Measurements from ENCODE around the gene PPP2R5C. TPM values are rescaled to one million over a fixed set of nuclear protein-coding genes. Genes with fewer than 3 reads are reported as not detected.

The PPP2R5C gene
- total RNA-seq, 1 donor from 2014 or later = 87.2 TPM

DNA sequence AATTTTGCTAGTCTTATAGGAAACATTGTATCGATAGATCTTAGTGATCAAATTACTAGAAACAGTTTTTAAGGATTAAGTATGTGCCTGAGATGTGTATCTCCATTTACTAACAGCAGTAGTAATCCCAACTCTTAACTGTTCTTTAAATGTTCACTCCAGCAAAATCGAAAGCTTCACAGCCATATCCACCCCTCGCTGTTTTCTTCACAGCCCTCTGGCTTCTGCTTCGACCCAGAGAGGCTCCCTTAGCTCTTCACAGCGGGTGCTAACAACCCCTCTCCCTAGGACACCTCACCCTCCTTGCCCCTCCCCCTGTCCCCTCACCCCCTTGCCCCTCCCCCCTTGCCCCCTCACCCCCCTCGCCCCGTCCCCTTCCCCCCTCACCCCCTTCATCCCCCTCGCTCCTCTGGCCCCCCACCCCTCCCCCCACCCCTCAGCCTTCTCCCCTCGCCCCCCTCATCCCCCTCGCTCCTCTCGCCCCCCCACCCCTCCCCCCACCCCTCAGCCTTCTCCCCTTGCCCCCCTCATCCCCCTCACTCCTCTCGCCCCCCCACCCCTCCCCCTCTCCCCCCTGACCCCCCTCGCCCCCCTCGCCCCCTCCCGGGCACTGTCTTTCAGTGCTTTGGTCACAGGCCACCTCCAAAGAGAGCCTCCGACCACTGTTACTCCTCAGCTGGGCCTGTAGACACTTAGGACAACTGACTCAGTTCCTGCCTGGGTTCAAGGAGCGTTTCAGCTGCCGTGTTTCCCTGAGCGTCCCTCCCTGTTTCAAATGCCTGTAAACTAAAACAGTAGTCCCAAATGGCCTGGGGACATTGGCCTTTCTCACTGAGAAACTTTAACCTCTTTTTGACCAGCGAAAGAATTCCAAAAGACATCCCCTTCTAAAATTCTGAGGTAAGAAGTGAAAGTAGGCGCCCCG lies 156.8 kb downstream of the PPP2R5C start:
- DNase-seq = no peak

DNA sequence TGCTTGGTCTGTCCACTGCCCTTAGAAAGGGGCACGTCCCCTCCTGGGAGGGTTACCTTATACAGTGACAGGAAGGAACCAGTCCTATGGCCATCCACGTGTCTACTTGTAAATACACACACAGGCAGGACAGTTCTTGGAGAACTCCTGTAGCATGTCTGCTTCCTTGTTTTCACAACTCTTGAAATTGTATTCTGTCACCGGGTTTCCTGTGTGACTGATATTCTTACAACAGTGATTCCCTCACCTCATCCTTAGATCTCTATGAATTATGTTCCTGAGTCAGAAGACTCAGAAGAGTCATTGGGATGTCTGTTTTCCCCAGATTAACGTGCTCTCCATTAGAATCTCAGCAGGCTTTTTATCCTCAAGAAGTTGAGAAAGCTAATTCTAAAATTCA lies 158.8 kb downstream of the PPP2R5C start:
- DNase-seq = no peak

DNA sequence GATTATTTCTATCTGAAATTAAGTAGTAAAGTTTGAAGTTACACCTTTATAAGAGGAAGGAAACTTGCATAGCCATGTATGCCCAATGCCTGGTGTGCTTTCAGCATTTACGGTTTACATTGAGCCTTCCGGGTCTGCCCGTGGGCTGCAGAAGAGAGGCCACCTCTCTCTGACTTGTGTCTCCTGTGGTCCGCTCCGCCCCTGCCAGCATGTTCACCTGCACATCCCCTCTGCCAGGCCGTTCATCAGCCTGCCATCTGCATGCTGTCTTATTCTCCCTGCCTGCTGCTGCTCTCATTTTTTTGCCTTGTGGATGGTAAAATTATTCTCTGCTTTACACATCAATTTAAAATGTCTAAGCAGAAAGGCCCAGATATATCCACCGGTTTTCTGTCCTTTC lies 161.4 kb downstream of the PPP2R5C start:
- no peak for DNase-seq

- no peak for DNase-seq
Observed at GRCh38 chr14:101925152-101925551, 163.6 kb downstream of the PPP2R5C start.

DNA sequence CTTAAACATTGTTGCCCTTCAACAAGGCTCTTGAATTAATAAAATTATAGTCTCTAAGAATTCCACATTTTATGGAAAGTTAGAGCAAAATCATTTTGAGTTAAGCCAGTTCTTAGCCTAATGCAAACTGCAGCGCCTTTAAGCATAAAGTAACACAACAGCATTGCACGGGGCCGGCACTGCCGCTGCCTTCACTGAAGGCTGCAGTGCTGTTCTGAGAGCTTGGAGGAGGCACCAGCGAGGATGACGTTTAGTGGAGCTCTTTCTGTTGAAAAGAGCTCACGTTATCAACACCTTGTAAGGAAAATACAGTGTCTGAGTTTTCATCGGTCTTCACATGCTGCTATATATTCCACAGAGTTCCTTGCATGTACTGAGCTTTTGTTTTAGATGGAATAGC lies 164.6 kb downstream of the PPP2R5C start:
- no peak for DNase-seq

DNA sequence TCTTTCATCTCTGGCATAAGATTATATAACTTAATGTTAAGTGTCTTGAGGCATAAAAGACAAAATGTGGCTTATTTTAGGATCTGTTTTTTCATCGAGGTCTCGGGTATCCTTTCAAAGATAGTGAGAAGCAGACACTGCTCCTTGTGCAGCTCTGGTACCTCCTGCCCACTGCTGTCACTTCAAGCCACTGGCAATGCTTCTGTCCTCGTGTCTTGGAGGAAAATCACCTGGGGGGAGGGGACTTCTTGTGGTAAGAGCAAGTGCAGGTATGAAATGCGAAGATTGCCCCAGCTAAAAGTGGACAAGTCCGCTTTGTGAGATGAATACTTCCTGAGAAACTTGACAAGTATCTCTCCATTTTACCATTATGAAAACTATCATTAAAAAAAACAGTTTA lies 165.1 kb downstream of the PPP2R5C start:
- DNase-seq = no peak

- peak; percentile 93 for DNase-seq
Observed at GRCh38 chr14:101927859-101928258, 166.3 kb downstream of the PPP2R5C start.

GRCh38 chr14:101928415-101928841 lies 166.9 kb downstream of the PPP2R5C start:
- no peak for DNase-seq

DNA sequence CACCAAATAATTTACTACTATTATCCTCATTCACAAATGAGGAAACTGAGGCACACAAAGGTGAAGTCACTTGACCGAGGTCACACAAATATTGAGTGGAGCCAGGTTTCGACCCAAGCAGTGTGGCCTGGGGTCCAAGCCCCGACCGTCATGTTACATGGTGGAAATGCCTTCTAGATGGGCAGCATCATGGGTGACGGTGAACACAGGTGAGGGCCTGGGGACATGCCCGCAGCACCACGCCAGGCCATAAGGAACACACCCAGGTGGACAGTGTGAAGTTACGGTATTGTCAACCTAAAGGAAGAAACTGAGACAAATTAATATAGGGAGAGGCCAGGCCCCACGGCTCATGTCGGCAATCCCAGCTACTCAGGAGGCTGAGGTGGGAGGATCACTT lies 167.6 kb downstream of the PPP2R5C start:
- no peak for DNase-seq

DNA sequence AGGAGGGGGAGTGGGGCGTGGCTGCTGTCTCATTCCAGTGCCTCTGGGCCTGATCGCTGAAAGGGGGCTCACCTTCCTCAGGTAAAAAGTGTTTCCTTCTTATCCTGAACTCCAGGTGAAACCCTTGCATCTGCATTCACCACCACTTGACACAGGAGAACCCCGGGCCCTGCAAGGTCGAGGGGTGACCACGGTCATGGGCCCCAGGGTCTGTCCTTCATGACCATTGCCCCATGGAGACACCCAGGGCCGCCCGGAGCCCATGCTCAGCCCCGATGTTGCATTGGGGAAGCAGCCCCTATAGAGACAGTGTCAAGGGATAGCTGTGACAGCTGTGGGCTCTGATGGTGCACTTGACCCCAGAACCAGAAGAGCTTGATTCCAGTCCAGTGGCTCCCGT lies 168.4 kb downstream of the PPP2R5C start:
- DNase-seq = no peak

DNA sequence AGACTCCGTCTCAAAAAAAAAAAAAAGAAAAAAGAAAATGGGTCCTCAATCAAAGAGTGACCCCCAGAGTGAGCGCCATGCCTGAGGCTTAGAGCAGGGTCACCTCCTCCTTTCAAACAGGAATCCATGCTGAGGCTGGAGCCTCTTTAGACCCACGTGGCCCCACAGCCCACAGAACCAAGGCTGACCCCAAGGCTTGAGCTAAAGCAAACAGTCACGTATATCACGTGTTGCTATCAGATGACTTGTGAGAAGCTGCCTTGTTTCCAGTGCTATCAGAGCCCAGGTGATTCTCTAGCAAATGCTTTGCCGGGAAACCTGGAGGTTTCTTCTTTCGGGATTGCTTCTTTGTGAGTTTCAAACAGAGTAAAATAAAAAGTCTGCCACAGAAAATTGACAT lies 171.2 kb downstream of the PPP2R5C start:
- DNase-seq = no peak

- DNase-seq = no peak
Observed at GRCh38 chr14:101933209-101933608, 171.7 kb downstream of the PPP2R5C start.

DNA sequence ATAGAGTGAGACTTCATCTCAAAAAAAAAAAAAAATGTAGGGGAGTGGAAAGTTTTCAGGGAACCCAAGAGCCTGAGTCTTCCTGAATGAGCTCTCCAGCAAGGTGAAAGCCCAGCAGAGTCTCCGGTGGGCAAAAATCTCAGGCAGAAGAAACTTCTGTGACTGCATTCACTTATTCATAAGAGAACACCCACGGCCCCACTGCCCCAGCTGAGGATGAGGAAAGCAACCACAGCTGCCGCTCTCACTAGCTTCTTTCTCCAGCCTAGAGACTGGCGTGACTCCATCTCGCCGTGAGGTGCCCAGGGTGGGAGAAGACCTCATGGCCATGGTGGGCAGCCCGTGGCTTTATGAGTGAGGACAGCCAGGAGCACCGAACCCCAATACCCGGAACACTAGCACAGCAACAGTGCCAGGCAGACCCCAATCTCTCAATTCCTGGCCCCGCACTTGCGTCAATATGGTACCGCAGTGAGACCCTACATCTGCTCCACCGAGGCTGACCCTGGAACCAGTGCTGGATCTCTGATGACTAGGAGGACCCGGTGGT lies 173.2 kb downstream of the PPP2R5C start:
- DNase-seq = no peak

DNA sequence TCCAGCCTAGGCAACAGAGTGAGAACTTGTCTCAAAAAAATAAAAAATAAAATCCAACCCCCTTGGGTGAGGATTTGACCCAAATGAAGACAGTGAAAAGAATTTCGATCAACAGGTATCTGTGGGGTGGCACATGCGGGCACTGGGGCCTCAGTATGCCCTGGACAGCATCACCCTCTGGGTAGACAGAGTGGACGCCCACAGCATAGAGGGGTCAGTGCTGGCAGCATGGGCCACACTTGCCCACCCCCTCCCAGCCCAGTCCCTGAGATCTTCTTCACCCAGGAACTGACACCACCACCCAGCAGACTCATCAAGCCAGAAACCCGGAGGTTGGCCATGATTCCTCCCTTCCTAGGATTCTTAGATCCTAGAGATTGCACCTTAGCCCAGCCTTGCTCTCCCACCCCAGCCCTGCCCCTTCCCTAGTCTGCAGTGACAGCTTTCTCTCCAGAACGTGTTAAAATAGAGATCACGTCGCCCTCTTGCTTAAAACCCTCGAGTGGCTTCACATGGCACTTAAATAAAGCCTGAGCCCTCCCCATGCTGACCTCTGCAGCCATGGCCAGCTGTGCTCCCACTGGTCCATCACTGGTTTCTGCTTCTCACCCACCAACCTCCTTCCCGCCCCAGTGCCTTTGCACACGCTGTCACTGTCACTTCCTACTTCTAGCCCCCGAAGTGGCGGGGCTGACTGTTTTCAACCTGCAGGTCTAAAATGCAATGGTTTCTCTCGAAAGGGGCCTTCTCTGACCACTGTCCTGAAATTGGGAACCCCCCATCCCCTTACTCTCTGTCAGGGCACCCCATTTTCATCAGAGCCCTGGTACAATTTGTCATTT lies 176.6 kb downstream of the PPP2R5C start:
- no peak for DNase-seq

GRCh38 chr14:101939646-101940170 lies 178.2 kb downstream of the PPP2R5C start:
- no peak for DNase-seq

DNA sequence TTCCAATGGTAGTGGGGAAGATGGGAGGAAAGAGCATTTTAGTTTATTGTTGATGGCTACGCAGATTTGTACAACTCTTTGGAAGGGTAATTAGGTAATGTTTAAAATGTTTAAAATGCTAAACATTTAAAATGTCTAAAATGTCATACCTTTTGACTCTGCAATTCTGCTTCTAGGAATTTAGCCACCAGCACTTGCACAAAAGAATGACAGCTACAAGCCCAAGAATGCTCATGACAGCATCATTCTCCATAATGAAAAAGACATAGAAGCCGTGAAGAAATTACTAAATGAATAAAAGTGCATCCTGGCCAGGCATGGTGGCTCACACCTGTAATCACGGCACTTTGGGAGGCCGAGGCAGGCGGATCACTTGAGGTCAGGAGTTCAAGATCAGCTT lies 182.9 kb downstream of the PPP2R5C start:
- no peak for DNase-seq

- DNase-seq = no peak
Observed at GRCh38 chr14:101945171-101945570, 183.7 kb downstream of the PPP2R5C start.

GRCh38 chr14:101947577-101947903 lies 186.0 kb downstream of the PPP2R5C start:
- DNase-seq = no peak

DNA sequence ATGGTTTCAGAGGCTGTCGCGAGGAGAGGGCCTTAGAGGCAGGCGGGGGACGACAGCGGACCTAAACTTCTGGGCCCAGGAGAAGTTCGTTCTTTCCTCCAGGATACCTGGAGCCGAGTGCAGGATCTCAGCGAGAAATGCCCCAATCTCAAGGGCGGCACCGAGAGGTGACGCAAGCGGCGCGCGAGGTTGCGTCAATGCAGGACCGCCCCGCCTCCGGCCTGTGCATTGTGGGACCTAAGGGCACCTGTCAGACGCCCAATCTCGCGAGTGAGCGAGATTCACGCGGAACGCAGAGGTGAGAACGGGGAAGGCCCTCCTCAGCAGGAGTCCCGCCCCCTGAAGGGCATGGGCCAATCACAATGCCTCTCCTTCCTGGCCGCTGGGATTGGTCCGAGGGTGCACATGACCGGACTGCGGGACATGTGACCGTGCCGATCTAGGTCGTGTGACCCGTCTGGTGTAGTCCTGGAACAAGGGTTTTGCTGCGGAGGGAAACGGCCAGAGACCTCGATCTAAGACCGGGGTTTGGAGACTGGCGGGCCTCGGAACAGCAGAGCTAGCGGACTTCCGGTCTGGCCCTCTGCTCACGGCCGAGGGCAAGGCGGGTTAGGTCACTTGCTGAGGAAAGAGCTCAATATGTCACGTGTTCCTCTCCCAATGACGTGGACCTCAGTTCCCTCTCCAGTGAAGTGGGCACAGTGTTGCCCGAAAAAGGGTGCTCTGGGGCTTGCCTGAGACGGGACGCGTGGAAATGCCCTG lies 186.6 kb downstream of the PPP2R5C start:
- DNase-seq = peak; percentile 100

DNA sequence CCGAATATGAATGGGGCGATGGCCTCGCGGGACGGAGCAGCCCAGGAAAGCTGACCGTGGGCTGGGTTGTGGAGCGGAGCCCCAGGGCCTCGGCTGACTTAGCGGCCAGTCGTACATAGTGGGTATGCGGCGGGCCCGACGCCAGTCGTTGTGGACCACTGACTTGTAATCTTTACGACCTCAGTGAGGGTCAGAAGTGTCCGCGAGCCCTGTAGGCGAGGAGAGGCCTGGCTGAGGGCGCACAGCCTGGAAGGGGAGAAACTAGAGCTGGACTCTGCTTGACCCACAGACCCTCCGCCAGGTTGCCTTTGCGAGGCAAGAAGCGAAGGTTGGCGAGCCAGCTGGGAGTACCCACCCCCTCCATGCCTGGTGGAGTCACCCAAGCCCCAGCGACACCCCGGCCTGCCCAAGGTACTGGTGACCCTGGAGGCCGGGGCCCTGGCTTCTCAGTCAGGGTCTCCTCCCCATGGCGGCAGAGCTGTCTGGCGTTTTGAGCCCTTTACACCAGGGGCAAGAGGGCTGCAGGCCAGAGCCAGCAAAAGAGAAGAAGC lies 187.2 kb downstream of the PPP2R5C start:
- DNase-seq = no peak

GRCh38 chr14:101950100-101950499 lies 188.6 kb downstream of the PPP2R5C start:
- no peak for DNase-seq
